RWPE2 (cell line): ENCODE measurements around the gene RTN4RL1.

Experiments used
- ATAC-seq: fragments of 200-7000 bp; cut with Tn5 transposase; 3 replicates; pipeline ENCODE4 v1.9.1; 2021; ENCODE audit warnings: low read depth
- DNase-seq: peaks from one replicate; pipeline ENCODE4 v3.0.0-alpha.2; 2020; ENCODE audit warnings: low spot score
- H3K27ac ChIP-seq: fragments of 450-650 bp; 2 replicates; pipeline ENCODE4 v1.5.1; 2017; ENCODE audit warnings: mild to moderate bottlenecking; ENCODE audit not compliant: poor library complexity, severe bottlenecking
- H3K27me3 ChIP-seq: fragments of 250-450 bp; sonication (Bioruptor Pico); 2 replicates; pipeline ENCODE4 v1.5.1; 2021; ENCODE audit warnings: mild to moderate bottlenecking, moderate library complexity; ENCODE audit not compliant: insufficient read depth, poor library complexity, severe bottlenecking
- H3K36me3 ChIP-seq: fragments of 250-450 bp; sonication (Bioruptor Pico); 2 replicates; pipeline ENCODE4 v1.5.1; 2020; ENCODE audit warnings: low read depth, mild to moderate bottlenecking, moderate library complexity
- H3K4me1 ChIP-seq: fragments of 250-450 bp; sonication (Bioruptor Pico); 2 replicates; pipeline ENCODE4 v1.5.1; 2021; ENCODE audit warnings: mild to moderate bottlenecking, moderate library complexity; ENCODE audit not compliant: insufficient read depth, poor library complexity, severe bottlenecking
- H3K4me3 ChIP-seq: fragments of 250-450 bp; sonication (Bioruptor Pico); 2 replicates; pipeline ENCODE4 v1.5.1; 2021; ENCODE audit warnings: mild to moderate bottlenecking, moderate library complexity; ENCODE audit not compliant: severe bottlenecking
- H3K9me3 ChIP-seq: fragments of 250-450 bp; sonication (Bioruptor Pico); 2 replicates; pipeline ENCODE4 v1.5.1; 2021; ENCODE audit warnings: mild to moderate bottlenecking, moderate library complexity; ENCODE audit not compliant: severe bottlenecking
- TF ChIP-seq, protein P1 (sequence below): fragments of 450-650 bp; IDR thresholded peaks from one replicate; pipeline ENCODE4 v1.5.1; 2017; ENCODE audit warnings: mild to moderate bottlenecking, moderate library complexity; ENCODE audit not compliant: poor library complexity, severe bottlenecking

Gene RTN4RL1

DNA sequence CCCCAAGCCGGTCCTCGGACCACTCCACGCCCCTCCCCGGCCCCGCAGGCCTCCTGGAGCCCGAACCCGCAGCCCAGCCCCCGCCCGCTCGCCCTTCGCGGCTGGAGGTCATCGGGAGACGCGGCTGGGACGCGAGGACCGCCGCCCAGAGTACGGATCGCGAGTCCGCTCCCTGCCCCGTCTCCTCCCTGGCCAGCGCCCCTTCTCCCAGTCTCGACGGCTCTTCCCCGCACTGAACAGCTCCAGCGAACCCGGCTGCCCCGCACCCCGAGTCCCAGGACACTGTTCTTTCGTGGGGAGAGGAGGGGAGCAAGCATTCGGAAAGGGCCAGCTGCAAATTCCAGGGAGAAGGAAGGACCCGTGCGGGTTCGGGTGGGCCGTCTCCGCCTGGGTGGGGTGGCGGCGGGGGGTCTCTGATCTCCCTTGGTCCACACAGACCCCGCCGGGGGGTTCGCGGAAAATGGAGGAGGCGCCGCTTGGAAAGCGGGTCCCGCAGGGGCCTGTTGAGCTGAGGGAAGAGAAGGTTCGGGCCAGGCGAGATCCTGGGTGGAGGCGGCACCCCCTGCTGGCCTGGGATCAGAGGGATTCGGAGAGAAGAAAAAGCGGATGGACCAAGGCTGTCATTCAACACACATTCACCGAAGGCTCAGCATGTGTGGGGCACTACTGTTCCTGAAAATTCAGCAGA is 632 bp upstream of the RTN4RL1 start:
- ATAC-seq (peak; percentile 53), DNase-seq (no peak)
- H3K27ac ChIP-seq, result no peak overlapping the region
- H3K9me3 ChIP-seq, result no peaks in the 10 kb centered on the region
- TF ChIP-seq, protein P1, sequence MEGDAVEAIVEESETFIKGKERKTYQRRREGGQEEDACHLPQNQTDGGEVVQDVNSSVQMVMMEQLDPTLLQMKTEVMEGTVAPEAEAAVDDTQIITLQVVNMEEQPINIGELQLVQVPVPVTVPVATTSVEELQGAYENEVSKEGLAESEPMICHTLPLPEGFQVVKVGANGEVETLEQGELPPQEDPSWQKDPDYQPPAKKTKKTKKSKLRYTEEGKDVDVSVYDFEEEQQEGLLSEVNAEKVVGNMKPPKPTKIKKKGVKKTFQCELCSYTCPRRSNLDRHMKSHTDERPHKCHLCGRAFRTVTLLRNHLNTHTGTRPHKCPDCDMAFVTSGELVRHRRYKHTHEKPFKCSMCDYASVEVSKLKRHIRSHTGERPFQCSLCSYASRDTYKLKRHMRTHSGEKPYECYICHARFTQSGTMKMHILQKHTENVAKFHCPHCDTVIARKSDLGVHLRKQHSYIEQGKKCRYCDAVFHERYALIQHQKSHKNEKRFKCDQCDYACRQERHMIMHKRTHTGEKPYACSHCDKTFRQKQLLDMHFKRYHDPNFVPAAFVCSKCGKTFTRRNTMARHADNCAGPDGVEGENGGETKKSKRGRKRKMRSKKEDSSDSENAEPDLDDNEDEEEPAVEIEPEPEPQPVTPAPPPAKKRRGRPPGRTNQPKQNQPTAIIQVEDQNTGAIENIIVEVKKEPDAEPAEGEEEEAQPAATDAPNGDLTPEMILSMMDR, result peak; percentile 88
- H3K27me3 ChIP-seq, result peaks cover 30% of the 10 kb centered on the region
- H3K4me3 ChIP-seq, result peak overlapping the region; percentile 34
- no peaks in the 10 kb centered on the region for H3K36me3 ChIP-seq
- peaks cover under 1% of the 10 kb centered on the region for H3K4me1 ChIP-seq

DNA sequence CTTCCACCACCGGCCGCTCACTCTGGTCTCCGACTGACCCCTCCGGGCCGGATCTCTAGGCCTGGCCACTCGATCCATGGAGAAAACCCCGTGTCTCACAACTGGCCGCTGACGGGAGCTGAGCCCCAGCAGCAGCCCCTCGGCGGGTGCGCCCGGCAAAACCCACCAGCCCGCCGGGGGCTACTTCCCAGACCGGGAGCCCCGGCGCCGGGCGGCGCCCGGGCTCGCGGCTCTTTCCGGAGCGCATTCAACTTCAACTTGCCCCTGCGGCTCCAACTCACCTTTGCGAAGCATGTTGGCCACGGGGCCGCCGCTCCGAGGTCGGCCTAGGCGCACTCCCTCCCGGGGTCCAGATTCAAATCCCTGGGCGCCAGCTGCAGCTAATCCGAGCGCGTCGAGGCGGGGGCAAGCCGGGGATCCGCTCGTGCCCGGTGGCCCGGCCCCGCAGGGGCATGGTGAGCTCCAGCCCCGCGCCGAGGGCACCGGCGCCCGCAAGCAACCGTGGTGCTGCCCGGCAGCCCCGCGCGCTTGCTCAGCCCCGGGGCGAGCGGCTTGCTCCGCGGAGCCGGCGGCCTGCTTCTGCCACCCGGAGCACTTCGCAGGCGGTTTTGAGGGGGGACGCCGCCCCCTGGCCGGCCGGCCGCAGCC is 438 bp downstream of the RTN4RL1 start:
- TF ChIP-seq, protein P1, result no peak
- DNase-seq (no peak), ATAC-seq (no peak)
- peaks cover 30% of the 10 kb centered on the region for H3K27me3 ChIP-seq
- H3K9me3 ChIP-seq, result no peaks in the 10 kb centered on the region
- H3K4me3 ChIP-seq, result peak overlapping the region; percentile 34
- H3K27ac ChIP-seq, result no peak overlapping the region
- no peaks in the 10 kb centered on the region for H3K4me1 ChIP-seq
- no peaks in the 10 kb centered on the region for H3K36me3 ChIP-seq

DNA sequence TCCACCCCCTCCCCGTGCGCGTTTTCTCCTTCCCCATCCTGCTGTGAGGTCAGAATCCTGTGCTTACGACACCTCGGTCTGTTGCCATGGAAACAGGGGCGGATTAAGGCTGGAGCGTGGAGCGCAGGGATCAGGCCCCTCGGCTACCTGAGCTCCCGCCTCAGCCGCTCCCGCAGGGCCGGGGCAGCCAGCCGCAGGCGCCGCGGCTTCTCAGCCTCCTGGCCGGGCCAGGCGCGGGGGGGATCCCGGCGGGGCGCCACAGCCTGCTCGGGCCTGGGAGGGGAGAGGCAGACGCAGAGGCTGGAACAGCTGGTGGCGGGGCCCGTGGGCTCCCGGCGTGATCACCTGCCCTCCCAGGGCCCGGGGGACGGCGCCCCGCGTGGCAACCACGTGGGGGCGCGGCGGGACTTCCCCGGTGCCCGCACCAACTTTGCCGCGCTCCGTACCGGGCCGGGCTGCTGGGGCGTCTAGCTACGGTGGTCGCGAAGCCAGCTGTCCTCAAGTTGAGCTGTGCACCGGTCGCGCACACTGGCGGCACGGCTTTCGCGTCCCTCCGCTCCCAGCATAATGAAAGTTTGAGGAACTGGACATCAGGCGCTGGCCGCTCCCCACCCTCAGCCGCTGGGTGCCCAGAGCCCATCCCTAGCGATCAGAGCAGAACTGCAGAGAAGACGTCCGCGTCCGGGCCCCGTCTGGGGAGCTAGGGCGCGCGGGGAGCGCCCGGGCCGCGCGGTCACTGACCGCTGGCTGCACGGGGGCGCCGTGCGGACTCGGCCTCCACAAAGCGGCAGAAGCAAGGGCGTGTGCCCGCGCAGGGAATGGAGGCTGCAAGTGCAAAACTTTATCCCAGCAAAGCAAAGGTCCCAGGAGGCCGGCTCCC is 1.2 kb downstream of the RTN4RL1 start:
- Histone ChIP-seq H3K36me3 (no peaks in the 10 kb centered on the region), H3K9me3 (no peaks in the 10 kb centered on the region), H3K4me3 (peak overlapping the region; percentile 34), H3K27me3 (peaks cover 30% of the 10 kb centered on the region), H3K27ac (no peak overlapping the region), H3K4me1 (no peaks in the 10 kb centered on the region)
- TF ChIP-seq, protein P1, result peak; percentile 10
- ATAC-seq (0 out of 3 replicates have a peak, but pooled peaks have one; percentile 7), DNase-seq (no peak)

DNA sequence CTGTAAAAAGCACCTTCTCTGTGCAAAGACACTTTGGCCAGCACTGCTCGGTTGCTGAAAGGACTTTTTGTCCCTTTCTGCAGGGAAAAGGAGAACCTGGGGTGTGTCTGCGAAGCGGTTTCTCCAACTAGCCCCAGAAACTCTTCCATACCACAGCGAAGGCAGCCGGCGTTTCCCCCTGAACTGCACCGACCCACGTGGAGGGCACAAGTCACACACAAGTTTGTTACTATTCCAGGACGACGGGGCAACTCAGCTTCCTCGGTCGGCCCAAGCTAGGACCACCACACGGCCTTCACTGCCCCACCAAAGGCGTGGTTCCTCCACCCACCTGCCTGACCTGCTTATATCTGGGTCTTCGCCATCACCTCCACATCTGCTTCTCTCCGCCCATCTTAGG is 1.9 kb downstream of the RTN4RL1 start:
- H3K27me3 ChIP-seq, result peaks cover 30% of the 10 kb centered on the region

More for the DNA sequence above, 1.9 kb downstream of the RTN4RL1 start:
- H3K4me3 ChIP-seq, result no peak overlapping the region
- no peaks in the 10 kb centered on the region for H3K4me1 ChIP-seq
- no peaks in the 10 kb centered on the region for H3K36me3 ChIP-seq
- no peaks in the 10 kb centered on the region for H3K9me3 ChIP-seq
- TF ChIP-seq, protein P1, result no peak
- no peak overlapping the region for H3K27ac ChIP-seq
- DNase-seq, result no peak
- no peak for ATAC-seq
